ENCODE measurements around the gene SORCS2. TPM values are rescaled to one million over a fixed set of nuclear protein-coding genes. Genes with fewer than 3 reads are reported as not detected.

The SORCS2 gene
- total and polyA plus RNA-seq, 2 of the 4 experiments (the other 2 are of a cell fraction) = 0.36 to 0.62 TPM

- DNase-seq (no peak), ATAC-seq (ENCODE audit: low read depth) (no peak)
- H3K23ac ChIP-seq (ENCODE audit: low read depth, low read length) = no peak overlapping the region
- H3K4me1 ChIP-seq (ENCODE audit: control insufficient read depth, insufficient read depth, low read length) = peaks cover 4% of the 10 kb centered on the region
- TF ChIP-seq NFE2L2 (IDR thresholded peaks at IDR 0.05; ENCODE audit: low read depth, low read length) (no peak), POLR2A (IDR thresholded peaks at IDR 0.05; ENCODE audit: low read depth, low read length) (no peak), CEBPB (IDR thresholded peaks at IDR 0.05; ENCODE audit: low read depth, low read length) (no peak), MAFK (IDR thresholded peaks at IDR 0.05; ENCODE audit: low read depth, low read length) (no peak), FOS (IDR thresholded peaks at IDR 0.05; ENCODE audit: low read depth, low read length) (no peak), ELK1 (IDR thresholded peaks at IDR 0.05; ENCODE audit: borderline replicate concordance, low read depth, low read length) (no peak), CTCF (conservative IDR thresholded peaks at IDR 0.05; ENCODE audit: low read depth, low read length) (no peak), RFX5 (IDR thresholded peaks at IDR 0.05; ENCODE audit: low read depth, low read length) (no peak), MAZ (IDR thresholded peaks at IDR 0.05; ENCODE audit: borderline replicate concordance, low read depth, low read length) (no peak), MXI1 (IDR thresholded peaks at IDR 0.05; ENCODE audit: borderline replicate concordance, low read depth, low read length) (no peak), SMC3 (IDR thresholded peaks at IDR 0.05; ENCODE audit: low read depth, low read length) (no peak), RCOR1 (IDR thresholded peaks at IDR 0.05; ENCODE audit: insufficient replicate concordance, low read length) (no peak), BHLHE40 (IDR thresholded peaks at IDR 0.05; ENCODE audit: low read depth, low read length) (no peak)
- no peak overlapping the region for H2BK15ac ChIP-seq (ENCODE audit: low read depth, low read length)
- H3K14ac ChIP-seq (replicated peaks; ENCODE audit: low read depth, low read length) = no peak overlapping the region
- H4K20me1 ChIP-seq (ENCODE audit: insufficient read depth, low read length) = peaks cover 6% of the 10 kb centered on the region
- ChIA-PET POLR2A (ENCODE audit: unreplicated experiment) (no interaction called here), CTCF (no interaction called here)
- H3K79me1 ChIP-seq (ENCODE audit: low read depth in 1 of 2, low read length in 2 of 2) = no peaks in the 10 kb centered on the region
- peaks cover 16% of the 10 kb centered on the region for H3K9me1 ChIP-seq (ENCODE audit: insufficient read depth, low read length)
- H2BK120ac ChIP-seq (ENCODE audit: low read depth, low read length) = no peak overlapping the region
- H2AK9ac ChIP-seq (replicated peaks; ENCODE audit: low read depth, low read length, poor library complexity) = no peak overlapping the region
- H3K36me3 ChIP-seq (ENCODE audit: control insufficient read depth, insufficient read depth, low read length) = no peaks in the 10 kb centered on the region
- no peak overlapping the region for H3K27ac ChIP-seq (ENCODE audit: insufficient read depth, low read length)
- H3K27me3 ChIP-seq (ENCODE audit: control insufficient read depth, insufficient read depth, low read length) = peaks cover 7% of the 10 kb centered on the region; the same call in 1 of the 2 replicates
- no TSS peak for BruUV-seq (replicated peaks)
- H3K4me3 ChIP-seq (ENCODE audit: insufficient read depth, low read depth, low read length) = no peak overlapping the region
- H2AK5ac ChIP-seq (ENCODE audit: low read depth, low read length) = 0 out of 2 replicates have a peak overlapping the region, but pooled peaks have one; percentile 15
- no peak overlapping the region for H3K56ac ChIP-seq (ENCODE audit: extremely low read depth, insufficient read depth, low read length)
- H4K8ac ChIP-seq (ENCODE audit: low read depth in 2 of 2, low read length in 2 of 2) = no peak overlapping the region
- H3K4ac ChIP-seq (ENCODE audit: low read depth, low read length) = no peak overlapping the region
- H3K4me2 ChIP-seq (ENCODE audit: low read depth, low read length) = no peak overlapping the region
- dilution Hi-C loops (cut with HindIII; ENCODE audit: low sequenced_read_pairs, unreplicated experiment) = no loop called here
- H4K91ac ChIP-seq (ENCODE audit: insufficient read depth, low read depth, low read length) = no peak overlapping the region
- no peak overlapping the region for H2BK20ac ChIP-seq (ENCODE audit: low read depth, low read length)
- 60% methylated on average over 1 of the region's 12 CpGs; no CpG with 5 or more reads in 1 of the 2 experiments for WGBS, 2 experiments (ENCODE audit: extremely low coverage in 2 of 2, insufficient read length in 1 of 2)
- intact Hi-C loops (cut with micrococcal nuclease) = no loop called here
- H2AFZ ChIP-seq (replicated peaks; ENCODE audit: low read length, poor library complexity) = peak overlapping the region; percentile 71
- H4K5ac ChIP-seq (ENCODE audit: low read depth, low read length) = no peak overlapping the region
- no peak overlapping the region for H2BK5ac ChIP-seq (ENCODE audit: low read depth, low read length, poor library complexity, severe bottlenecking)
- no peak overlapping the region for H3K18ac ChIP-seq (ENCODE audit: low read depth, low read length)
- no peak overlapping the region for H3K9ac ChIP-seq (ENCODE audit: low read depth, low read length)
- in situ Hi-C loops (cut with MboI; ENCODE audit: low sequenced_read_pairs) = no loop called here
- no peaks in the 10 kb centered on the region for H3K9me3 ChIP-seq (ENCODE audit: control insufficient read depth, insufficient read depth, low read length)
These were observed 442.4 kb downstream of the SORCS2 start for GRCh38 chr4:7634661-7635251.
